IMR-90 (cell line): Measurements from ENCODE around the gene PRMT7. TPM values are rescaled to one million over a fixed set of nuclear protein-coding genes. Genes with fewer than 3 reads are reported as not detected.

ENCODE experiments used
- ATAC-seq: fragments of 200-7000 bp; cut with Tn5 transposase; 2 replicates; pipeline ENCODE4 v1.9.1; 2020; ENCODE audit warnings: low read depth, mild to moderate bottlenecking, moderate library complexity
- BruUV-seq: library from RNA; stranded (reverse); fragments of 400-500 nt; replicated peaks from 2 replicates; lab custom pipeline; 2021; lab: Mats Ljungman, UMichigan
- CTCF ChIA-PET: fragments of 300-600 bp; formaldehyde crosslinking; extraction: SDS; loops from one replicate; lab custom pipeline; 2021; ENCODE audit warnings: antibody characterized with exemption; lab: Yijun Ruan, JAX
- POLR2A ChIA-PET: fragments of 300-600 bp; sonication (Branson Sonifier 250); formaldehyde crosslinking; loops from one replicate; lab custom pipeline; 2022; ENCODE audit warnings: antibody characterized with exemption; ENCODE audit not compliant: unreplicated experiment; lab: Charles Lee
- DNase-seq: peaks from one replicate; pipeline ENCODE4 v3.0.0; 2013
- H2AFZ ChIP-seq: replicated peaks from 2 replicates; pipeline ENCODE3; 2013; ENCODE audit warnings: low read length, mild to moderate bottlenecking; ENCODE audit not compliant: poor library complexity
- H2AK5ac ChIP-seq: 2 replicates; pipeline ENCODE4 v1.6.1; 2013; ENCODE audit warnings: low read depth, low read length, inconsistent platforms
- H2AK9ac ChIP-seq: replicated peaks from 2 replicates; pipeline ENCODE3; 2013; ENCODE audit warnings: mild to moderate bottlenecking, low read depth, low read length, moderate library complexity; ENCODE audit not compliant: poor library complexity
- H2BK120ac ChIP-seq: 2 replicates; pipeline ENCODE4 v1.6.1; 2013; ENCODE audit warnings: low read depth, low read length, inconsistent platforms
- H2BK15ac ChIP-seq: 3 replicates; pipeline ENCODE4 v1.6.1; 2013; ENCODE audit warnings: low read depth, low read length, inconsistent platforms
- H2BK20ac ChIP-seq: 2 replicates; pipeline ENCODE4 v1.6.1; 2013; ENCODE audit warnings: low read depth, mild to moderate bottlenecking, inconsistent platforms, low read length, moderate library complexity
- H2BK5ac ChIP-seq: 2 replicates; pipeline ENCODE4 v1.6.1; 2013; ENCODE audit warnings: mild to moderate bottlenecking, low read depth, low read length, inconsistent platforms; ENCODE audit not compliant: poor library complexity, severe bottlenecking
- H3K14ac ChIP-seq: replicated peaks from 2 replicates; pipeline ENCODE4 v1.6.1; 2013; ENCODE audit warnings: low read depth, low read length, inconsistent platforms
- H3K18ac ChIP-seq: 2 replicates; pipeline ENCODE4 v1.6.1; 2013; ENCODE audit warnings: low read depth, low read length, control low read depth
- H3K23ac ChIP-seq: 2 replicates; pipeline ENCODE4 v1.6.1; 2013; ENCODE audit warnings: low read depth, low read length, inconsistent platforms
- H3K27ac ChIP-seq: 2 replicates; pipeline ENCODE4 v1.5.1; 2013; ENCODE audit warnings: mild to moderate bottlenecking, control low read depth, low read length; ENCODE audit not compliant: insufficient read depth
- H3K27me3 ChIP-seq: 2 replicates; pipeline ENCODE4 v1.6.1; 2013; ENCODE audit warnings: low read length; ENCODE audit not compliant: control insufficient read depth, insufficient read depth
- H3K36me3 ChIP-seq: 2 replicates; pipeline ENCODE4 v1.6.1; 2013; ENCODE audit warnings: low read length, mixed read lengths; ENCODE audit not compliant: control insufficient read depth, insufficient read depth
- H3K4ac ChIP-seq: 2 replicates; pipeline ENCODE4 v1.6.1; 2013; ENCODE audit warnings: low read depth, low read length, inconsistent platforms
- H3K4me1 ChIP-seq: 2 replicates; pipeline ENCODE4 v1.6.1; 2013; ENCODE audit warnings: low read length, mixed read lengths; ENCODE audit not compliant: control insufficient read depth, insufficient read depth
- H3K4me2 ChIP-seq: 2 replicates; pipeline ENCODE4 v1.6.1; 2013; ENCODE audit warnings: low read depth, mild to moderate bottlenecking, control low read depth, low read length, moderate library complexity
- H3K4me3 ChIP-seq: 2 replicates; pipeline ENCODE4 v1.5.1; 2013; ENCODE audit warnings: low read depth, mild to moderate bottlenecking, control low read depth, low read length, moderate library complexity; ENCODE audit not compliant: insufficient read depth
- H3K56ac ChIP-seq: 2 replicates; pipeline ENCODE4 v1.6.1; 2013; ENCODE audit warnings: low read length, inconsistent platforms; ENCODE audit not compliant: insufficient read depth; ENCODE audit errors: extremely low read depth
- H3K79me1 ChIP-seq, 2 experiments: 2 replicates each; pipeline ENCODE4 v1.6.1; 2013; ENCODE audit warnings: low read length in 2 of 2, inconsistent platforms in 1 of 2, low read depth in 1 of 2
- H3K9ac ChIP-seq: 2 replicates; pipeline ENCODE4 v1.6.1; 2013; ENCODE audit warnings: low read depth, low read length, control low read depth
- H3K9me1 ChIP-seq: 2 replicates; pipeline ENCODE4 v1.6.1; 2013; ENCODE audit warnings: low read length, inconsistent platforms; ENCODE audit not compliant: insufficient read depth
- H3K9me3 ChIP-seq: 2 replicates; pipeline ENCODE4 v1.6.1; 2013; ENCODE audit warnings: low read length; ENCODE audit not compliant: control insufficient read depth, insufficient read depth
- H4K20me1 ChIP-seq: 2 replicates; pipeline ENCODE4 v1.6.1; 2013; ENCODE audit warnings: low read length, inconsistent platforms; ENCODE audit not compliant: insufficient read depth
- H4K5ac ChIP-seq: 2 replicates; pipeline ENCODE4 v1.6.1; 2013; ENCODE audit warnings: mild to moderate bottlenecking, low read depth, low read length, control low read depth
- H4K8ac ChIP-seq, 2 experiments: 2 replicates each; pipeline ENCODE4 v1.6.1; 2013; ENCODE audit warnings: low read depth in 2 of 2, low read length in 2 of 2, control low read depth in 1 of 2, inconsistent platforms in 1 of 2
- H4K91ac ChIP-seq: 2 replicates; pipeline ENCODE4 v1.6.1; 2013; ENCODE audit warnings: low read depth, low read length, inconsistent platforms; ENCODE audit not compliant: insufficient read depth
- FOS ChIP-seq: fragments of 150-350 bp; IDR thresholded peaks from 2 replicates; pipeline ENCODE4 v1.6.1; 2016; ENCODE audit warnings: low read depth, low read length
- MXI1 ChIP-seq: IDR thresholded peaks from 2 replicates; pipeline ENCODE4 v1.6.1; 2012; ENCODE audit warnings: low read depth, mild to moderate bottlenecking, low read length, moderate library complexity, borderline replicate concordance
- POLR2A ChIP-seq: IDR thresholded peaks from 2 replicates; pipeline ENCODE4 v1.6.1; 2012; ENCODE audit warnings: mild to moderate bottlenecking, low read depth, low read length
- WGBS, 2 experiments: methylation state at CpG; one replicate each; pipeline versions ENCODE4 v1.1.5 to v1.1.7; 2013; ENCODE audit warnings: missing lambda C conversion rate in 2 of 2; ENCODE audit not compliant: insufficient read length in 1 of 2; ENCODE audit errors: extremely low coverage in 2 of 2; 5-methylcytosine and 5-hydroxymethylcytosine counted together
- dilution Hi-C: fragments of 300-500 bp; cut with HindIII; formaldehyde crosslinking; loops from one replicate; pipeline ENCODE4 v1.14.3; 2018; ENCODE audit warnings: low sequenced_read_pairs; ENCODE audit not compliant: unreplicated experiment
- in situ Hi-C: fragments of 300-500 bp; cut with MboI; formaldehyde crosslinking; loops from 3 replicates; pipeline ENCODE4 v1.14.3; 2019; ENCODE audit warnings: low sequenced_read_pairs, inconsistent platforms, mixed read lengths
- intact Hi-C: fragments of 100-400 bp; cut with micrococcal nuclease; formaldehyde crosslinking; loops from 2 replicates; pipeline ENCODE4 v1.10.0; 2022
- polyA plus RNA-seq, 3 experiments: library from polyadenylated mRNA; depleted of rRNA; stranded (reverse); fragments of >200 nt; gene quantifications; 2 replicates each; pipeline ENCODE4 v1.2.3, GENCODE V29; 2012; ENCODE audit warnings: low replicate concordance in 1 of 3
- total RNA-seq: library from RNA; depleted of rRNA; stranded (reverse); fragments of >200 nt; gene quantifications from 2 replicates; pipeline ENCODE4 v1.2.3, GENCODE V29; 2012
- TF ChIP-seq, protein P1 (sequence below): fragments of 150-350 bp; IDR thresholded peaks from 2 replicates; pipeline ENCODE4 v1.6.1; 2017; ENCODE audit warnings: mild to moderate bottlenecking, antibody characterized with exemption, low read length, low read depth
- TF ChIP-seq, protein P2 (sequence below): conservative IDR thresholded peaks from 2 replicates; pipeline ENCODE4 v1.5.1; 2012; ENCODE audit warnings: mild to moderate bottlenecking, low read depth, low read length, improper control_type of control experiment

Gene PRMT7
- total and polyA plus RNA-seq, 2 of the 4 experiments (the other 2 are of a cell fraction): 63.1 to 68.6 TPM

DNA sequence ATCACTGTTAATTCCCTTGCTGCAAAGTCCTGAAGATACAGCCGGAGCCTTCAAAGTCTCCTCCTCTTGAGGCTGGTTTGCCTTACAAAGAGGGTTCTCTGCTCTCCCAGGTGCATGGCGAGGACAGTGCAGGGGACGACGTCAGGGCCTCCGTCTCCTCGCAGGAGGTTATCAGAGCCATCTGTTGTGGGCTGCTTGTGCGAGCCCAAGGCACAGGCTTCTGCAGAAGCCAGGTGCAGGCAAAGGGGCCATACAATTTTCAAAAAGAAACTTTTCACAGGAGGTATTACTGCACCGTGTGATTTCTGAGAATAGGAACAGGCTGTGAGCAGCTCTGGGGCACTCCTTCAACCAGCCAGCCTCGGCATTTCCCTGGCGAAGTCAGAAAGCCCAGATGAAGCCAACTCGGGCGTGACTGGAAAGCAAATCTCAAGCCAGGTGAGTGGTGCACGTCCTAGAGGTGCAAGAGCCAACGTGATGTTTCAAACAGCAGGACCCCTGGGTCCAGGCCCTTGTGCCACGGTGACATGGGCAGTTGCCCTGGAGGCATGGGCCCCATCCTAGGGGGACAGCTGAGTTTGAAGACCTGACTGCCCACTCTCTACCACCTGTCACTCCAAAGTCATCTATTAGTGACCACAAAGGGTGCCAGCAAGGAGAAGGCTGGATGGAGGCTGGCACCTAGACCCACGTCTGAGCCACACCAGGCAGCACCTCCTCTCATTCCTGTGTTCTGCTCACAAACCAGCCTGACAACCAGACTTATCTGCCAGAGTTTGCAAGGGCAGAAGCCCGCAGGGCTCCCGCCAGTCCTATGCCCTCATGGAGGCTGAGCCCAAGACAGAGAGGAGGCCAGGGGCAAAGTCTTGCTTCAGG, 68.9 kb downstream of the PRMT7 start:
- Histone ChIP-seq H3K9me3 (no peaks in the 10 kb centered on the region), H2BK20ac (no peak overlapping the region), H2AK5ac (no peak overlapping the region), H3K79me1 (no peaks in the 10 kb centered on the region), H3K18ac (no peak overlapping the region), H3K4me1 (no peaks in the 10 kb centered on the region), H3K56ac (no peak overlapping the region), H3K4ac (no peak overlapping the region), H4K8ac (no peak overlapping the region), H4K5ac (no peak overlapping the region), H3K4me2 (no peak overlapping the region), H3K9me1 (no peaks in the 10 kb centered on the region), H3K36me3 (no peaks in the 10 kb centered on the region), H2AFZ (no peak overlapping the region), H3K4me3 (no peak overlapping the region), H3K23ac (no peak overlapping the region), H2BK120ac (no peak overlapping the region), H3K9ac (no peak overlapping the region), H3K27ac (no peak overlapping the region), H4K91ac (no peak overlapping the region), H4K20me1 (no peaks in the 10 kb centered on the region), H2BK5ac (no peak overlapping the region), H2BK15ac (no peak overlapping the region), H3K14ac (no peak overlapping the region), H3K27me3 (peaks cover 61% of the 10 kb centered on the region), H2AK9ac (no peak overlapping the region)
- ChIA-PET CTCF (no interaction called here), POLR2A (no interaction called here)
- BruUV-seq: no TSS peak
- DNase-seq (no peak), ATAC-seq (no peak)
- TF ChIP-seq, protein P1, sequence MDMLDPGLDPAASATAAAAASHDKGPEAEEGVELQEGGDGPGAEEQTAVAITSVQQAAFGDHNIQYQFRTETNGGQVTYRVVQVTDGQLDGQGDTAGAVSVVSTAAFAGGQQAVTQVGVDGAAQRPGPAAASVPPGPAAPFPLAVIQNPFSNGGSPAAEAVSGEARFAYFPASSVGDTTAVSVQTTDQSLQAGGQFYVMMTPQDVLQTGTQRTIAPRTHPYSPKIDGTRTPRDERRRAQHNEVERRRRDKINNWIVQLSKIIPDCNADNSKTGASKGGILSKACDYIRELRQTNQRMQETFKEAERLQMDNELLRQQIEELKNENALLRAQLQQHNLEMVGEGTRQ: no peak
- TF ChIP-seq FOS (no peak), MXI1 (no peak), POLR2A (no peak)
- TF ChIP-seq, protein P2, sequence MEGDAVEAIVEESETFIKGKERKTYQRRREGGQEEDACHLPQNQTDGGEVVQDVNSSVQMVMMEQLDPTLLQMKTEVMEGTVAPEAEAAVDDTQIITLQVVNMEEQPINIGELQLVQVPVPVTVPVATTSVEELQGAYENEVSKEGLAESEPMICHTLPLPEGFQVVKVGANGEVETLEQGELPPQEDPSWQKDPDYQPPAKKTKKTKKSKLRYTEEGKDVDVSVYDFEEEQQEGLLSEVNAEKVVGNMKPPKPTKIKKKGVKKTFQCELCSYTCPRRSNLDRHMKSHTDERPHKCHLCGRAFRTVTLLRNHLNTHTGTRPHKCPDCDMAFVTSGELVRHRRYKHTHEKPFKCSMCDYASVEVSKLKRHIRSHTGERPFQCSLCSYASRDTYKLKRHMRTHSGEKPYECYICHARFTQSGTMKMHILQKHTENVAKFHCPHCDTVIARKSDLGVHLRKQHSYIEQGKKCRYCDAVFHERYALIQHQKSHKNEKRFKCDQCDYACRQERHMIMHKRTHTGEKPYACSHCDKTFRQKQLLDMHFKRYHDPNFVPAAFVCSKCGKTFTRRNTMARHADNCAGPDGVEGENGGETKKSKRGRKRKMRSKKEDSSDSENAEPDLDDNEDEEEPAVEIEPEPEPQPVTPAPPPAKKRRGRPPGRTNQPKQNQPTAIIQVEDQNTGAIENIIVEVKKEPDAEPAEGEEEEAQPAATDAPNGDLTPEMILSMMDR: no peak
- 39% methylated on average over 7 of the region's 18 CpGs; no CpG with 5 or more reads in 1 of the 2 experiments for WGBS, 2 experiments
- in situ Hi-C loops (no loop called here), dilution Hi-C loops (no loop called here), intact Hi-C loops (no loop called here)
